Stimulated activated CD4-positive, alpha-beta T cell treated with anti-CD3 and anti-CD28 coated beads, Interleukin-2, amount 100 ng/mL, for 48 hours (primary cell): ENCODE measurements around the gene TFF3.

Experiments
- DNase-seq, 2 donors: peaks; one replicate each; pipeline ENCODE4 v3.0.0-alpha.2; 2020

The TFF3 gene

GRCh38 chr21:42285569-42286245, 29.5 kb downstream of the TFF3 start:
- DNase-seq = no peak

DNA sequence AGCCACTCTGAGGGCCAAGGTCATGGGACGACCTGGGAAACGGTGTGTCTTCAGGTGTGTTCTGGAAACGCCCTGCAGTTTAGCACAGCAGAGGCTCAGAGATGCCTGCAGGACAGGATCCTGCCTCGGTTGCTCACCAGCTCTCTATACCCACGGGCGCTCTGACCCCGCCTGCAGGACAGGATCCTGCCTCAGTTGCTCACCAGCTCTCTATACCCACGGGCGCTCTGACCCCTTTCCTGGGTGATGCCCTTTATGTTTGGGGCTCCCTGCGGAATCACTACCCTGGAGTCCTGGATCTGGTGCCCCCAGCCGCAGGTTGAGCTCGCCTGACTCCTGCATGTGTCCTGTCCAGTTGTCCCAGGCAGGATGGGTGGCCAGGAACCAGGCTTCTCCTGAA, 32.5 kb downstream of the TFF3 start:
- no peak for DNase-seq

DNA sequence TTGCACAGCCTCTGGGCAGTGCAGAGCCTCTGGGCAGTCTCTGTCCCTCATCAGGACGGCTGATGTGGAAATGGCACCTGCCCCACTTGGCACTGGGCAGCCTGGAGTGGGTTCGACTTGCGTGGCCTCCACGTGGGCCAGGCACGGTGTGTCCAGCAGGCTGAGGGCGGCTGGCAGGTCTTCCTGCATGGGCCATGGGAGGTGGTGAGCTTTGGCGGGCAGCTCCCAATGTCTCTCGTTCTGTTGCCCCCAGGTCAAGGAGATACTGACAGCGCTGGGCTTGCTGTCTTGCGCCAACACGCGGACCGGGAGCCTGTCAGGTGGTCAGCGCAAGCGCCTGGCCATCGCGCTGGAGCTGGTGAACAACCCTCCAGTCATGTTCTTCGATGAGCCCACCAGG, 33.2 kb downstream of the TFF3 start:
- DNase-seq = no peak

- no peak for DNase-seq
Measured at GRCh38 chr21:42281181-42281680, 34.0 kb downstream of the TFF3 start.

GRCh38 chr21:42280356-42281180, 34.6 kb downstream of the TFF3 start:
- DNase-seq = no peak

DNA sequence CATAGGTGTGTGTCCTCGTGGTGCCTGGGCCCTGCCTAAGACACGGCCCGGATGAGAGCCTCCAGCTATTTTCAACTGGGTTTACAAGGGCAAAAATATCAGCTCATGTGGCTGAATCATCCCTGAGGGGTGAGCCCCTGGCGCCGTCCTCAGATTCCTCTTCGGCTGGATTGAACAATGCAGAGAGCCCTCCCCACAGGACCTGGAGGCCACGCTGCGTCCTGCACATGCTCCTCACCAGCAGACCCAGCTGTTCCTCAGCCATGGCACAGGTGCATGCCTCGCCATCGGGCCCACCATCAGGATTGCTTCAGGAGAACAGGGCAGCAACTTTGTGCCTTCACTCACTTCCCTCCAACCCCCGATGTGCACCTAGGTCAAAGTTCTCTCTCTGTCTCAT, 35.3 kb downstream of the TFF3 start:
- no peak for DNase-seq

DNA sequence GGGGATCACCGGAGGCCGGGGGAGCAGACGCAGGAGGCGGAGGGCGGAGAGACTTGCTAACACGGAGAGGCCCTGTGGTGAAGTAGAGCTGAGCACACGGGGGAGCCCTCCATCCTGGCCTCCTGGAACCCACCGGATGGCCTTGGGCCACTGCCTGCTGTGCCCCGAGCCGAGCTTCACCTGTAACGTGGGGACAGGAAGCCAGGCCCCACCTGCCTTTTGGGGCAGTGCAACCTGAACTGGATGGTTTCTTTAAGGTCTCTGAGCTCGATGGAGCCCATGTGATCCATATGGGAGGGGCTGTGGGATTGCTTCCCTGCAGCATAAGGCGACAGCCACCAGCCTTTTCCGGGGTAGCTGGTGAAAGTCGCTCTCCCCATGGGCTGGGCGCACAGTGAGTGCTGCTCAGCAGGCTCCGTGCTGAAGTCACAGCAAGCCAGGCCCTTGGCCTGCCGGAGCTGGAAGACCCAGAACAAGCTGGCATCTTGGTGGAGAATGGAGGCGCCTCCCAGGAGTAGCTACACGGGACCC, 35.8 kb downstream of the TFF3 start:
- DNase-seq = no peak

DNA sequence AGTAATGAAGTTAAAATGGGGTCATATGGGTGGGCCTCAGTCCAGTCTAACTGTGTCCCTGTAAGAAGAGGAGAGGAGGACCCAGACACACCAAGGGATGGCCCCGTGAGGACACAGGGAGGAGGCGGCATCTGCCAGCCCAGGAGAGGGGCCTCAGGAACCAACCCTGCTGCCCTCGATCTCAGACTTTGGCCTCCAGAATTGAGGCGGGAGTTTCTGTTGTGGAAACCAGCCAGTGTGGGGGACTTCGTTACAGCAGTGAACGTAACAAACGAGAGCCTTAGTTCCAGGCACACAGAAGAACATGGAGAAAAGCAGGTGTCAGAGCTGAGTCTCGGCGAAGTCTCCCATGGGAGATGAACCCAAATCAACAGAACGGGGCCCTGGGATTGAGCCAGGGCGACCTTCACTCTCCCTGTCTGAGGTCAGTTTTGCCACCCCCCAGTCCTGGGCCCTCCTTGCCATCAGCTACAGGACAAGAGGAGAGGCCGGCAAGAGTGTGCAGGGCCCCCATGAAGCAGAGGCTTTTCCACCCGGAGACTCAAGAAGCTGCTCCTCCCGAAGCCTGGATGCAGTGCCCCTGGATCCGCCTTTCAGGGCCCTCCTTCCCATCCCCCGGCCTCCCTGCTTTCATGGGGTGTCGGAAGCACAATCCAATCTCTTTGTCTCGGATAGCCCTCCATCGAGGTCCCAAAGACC, 36.6 kb downstream of the TFF3 start:
- DNase-seq = no peak

- no peak for DNase-seq
Measured at GRCh38 chr21:42277593-42277992, 37.6 kb downstream of the TFF3 start.

GRCh38 chr21:42276526-42277154, 38.6 kb downstream of the TFF3 start:
- DNase-seq = no peak

DNA sequence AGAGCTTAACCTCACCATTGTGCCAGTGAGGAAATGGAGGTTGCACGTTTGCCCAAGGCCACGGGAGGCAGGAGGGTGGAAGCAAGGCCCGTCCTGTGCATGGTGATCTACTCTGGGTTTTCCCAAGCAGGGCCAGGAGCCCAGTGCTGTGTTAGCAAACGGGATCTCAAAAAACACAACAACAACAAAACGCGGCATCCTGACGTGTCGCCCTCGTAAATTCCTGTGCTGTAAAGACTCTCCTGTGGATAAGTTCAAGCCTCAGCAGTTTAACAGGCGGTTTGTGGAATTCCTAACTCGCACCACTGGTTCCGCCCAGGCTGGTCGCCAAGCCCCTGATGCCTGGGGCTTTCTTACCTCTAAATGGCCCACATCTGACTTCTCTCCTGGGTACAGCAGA, 39.1 kb downstream of the TFF3 start:
- no peak for DNase-seq

- DNase-seq = no peak
Measured at GRCh38 chr21:42272984-42273600, 42.1 kb downstream of the TFF3 start.

- no peak for DNase-seq
Measured at GRCh38 chr21:42272109-42272962, 42.9 kb downstream of the TFF3 start.

DNA sequence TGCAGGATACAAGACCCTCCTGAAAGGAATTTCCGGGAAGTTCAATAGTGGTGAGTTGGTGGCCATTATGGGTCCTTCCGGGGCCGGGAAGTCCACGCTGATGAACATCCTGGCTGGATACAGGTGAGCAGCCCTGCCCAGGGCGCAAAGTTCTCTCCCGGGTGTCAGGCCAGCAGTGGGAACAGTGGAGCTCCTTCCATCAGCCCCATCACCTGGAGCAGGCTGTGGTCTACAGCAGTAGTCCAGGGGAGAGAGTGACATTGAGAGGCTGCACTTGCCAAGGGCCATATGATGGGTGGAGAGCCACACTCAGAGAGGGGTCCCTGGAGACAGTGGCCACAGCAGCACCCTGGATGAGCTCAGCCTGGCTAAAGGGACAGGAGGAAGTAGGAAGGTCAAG, 44.1 kb downstream of the TFF3 start:
- DNase-seq = no peak

- no peak for DNase-seq
Measured at GRCh38 chr21:42269386-42269785, 45.8 kb downstream of the TFF3 start.

- DNase-seq = no peak
Measured at GRCh38 chr21:42266971-42267556, 48.1 kb downstream of the TFF3 start.

GRCh38 chr21:42265231-42265812, 49.9 kb downstream of the TFF3 start:
- no peak for DNase-seq

GRCh38 chr21:42264245-42265195, 50.7 kb downstream of the TFF3 start:
- no peak for DNase-seq

- DNase-seq = no peak
Measured at GRCh38 chr21:42263591-42264131, 51.5 kb downstream of the TFF3 start.
